Measurements from ENCODE around the gene SPDYC. TPM values are rescaled to one million over a fixed set of nuclear protein-coding genes. Genes with fewer than 3 reads are reported as not detected.

The SPDYC gene
- total RNA-seq, 3 donors from 2014 or later = not detected

- Histone ChIP-seq H3K4me1 (ENCODE audit: low read depth) (peaks cover 13% of the 10 kb centered on the region), H3K36me3 (ENCODE audit: low read depth) (peaks cover 10% of the 10 kb centered on the region), H3K4me3 (no peak overlapping the region), H3K9me3 (no peaks in the 10 kb centered on the region)
- no peak for ATAC-seq
- DNase-seq = no peak
- TF ChIP-seq CTCF (IDR thresholded peaks at IDR 0.05) = no peak
- intact Hi-C loops (cut with DNase I, micrococcal nuclease) = no loop called here
Measured at GRCh38 chr11:65185869-65186341, 15.9 kb downstream of the SPDYC start.

- DNase-seq (no peak), ATAC-seq (no peak)
- no peak overlapping the region for H3K4me3 ChIP-seq
- H3K9me3 ChIP-seq = no peaks in the 10 kb centered on the region
- intact Hi-C loops (cut with DNase I, micrococcal nuclease) = no loop called here
- TF ChIP-seq CTCF (IDR thresholded peaks at IDR 0.05) = no peak
- H3K4me1 ChIP-seq (ENCODE audit: low read depth) = peaks cover 13% of the 10 kb centered on the region
- H3K36me3 ChIP-seq (ENCODE audit: low read depth) = peaks cover 10% of the 10 kb centered on the region
Measured at GRCh38 chr11:65186701-65187100, 16.7 kb downstream of the SPDYC start.

GRCh38 chr11:65187146-65187675 lies 17.2 kb downstream of the SPDYC start:
- ATAC-seq = peak; percentile 34
- H3K36me3 ChIP-seq (ENCODE audit: low read depth) = peaks cover 10% of the 10 kb centered on the region
- H3K4me1 ChIP-seq (ENCODE audit: low read depth) = peaks cover 13% of the 10 kb centered on the region
- no peak overlapping the region for H3K4me3 ChIP-seq
- TF ChIP-seq CTCF (IDR thresholded peaks at IDR 0.05) = no peak
- H3K9me3 ChIP-seq = no peaks in the 10 kb centered on the region
- intact Hi-C loops (cut with DNase I, micrococcal nuclease) = no loop called here
- DNase-seq = no peak

- no peak overlapping the region for H3K4me3 ChIP-seq
- H3K9me3 ChIP-seq = no peaks in the 10 kb centered on the region
- TF ChIP-seq CTCF (IDR thresholded peaks at IDR 0.05) = no peak
- DNase-seq (no peak), ATAC-seq (no peak)
- H3K4me1 ChIP-seq (ENCODE audit: low read depth) = peaks cover 8% of the 10 kb centered on the region
- intact Hi-C loops (cut with DNase I, micrococcal nuclease) = no loop called here
- H3K36me3 ChIP-seq (ENCODE audit: low read depth) = peaks cover 10% of the 10 kb centered on the region
Measured at GRCh38 chr11:65187971-65188461, 18.0 kb downstream of the SPDYC start.

- TF ChIP-seq CTCF (IDR thresholded peaks at IDR 0.05) = no peak
- Histone ChIP-seq H3K4me1 (ENCODE audit: low read depth) (peaks cover 4% of the 10 kb centered on the region), H3K9me3 (no peaks in the 10 kb centered on the region), H3K36me3 (ENCODE audit: low read depth) (peaks cover 10% of the 10 kb centered on the region), H3K4me3 (no peak overlapping the region)
- no peak for ATAC-seq
- intact Hi-C loops (cut with DNase I, micrococcal nuclease) = no loop called here
- DNase-seq = no peak
Measured at GRCh38 chr11:65188486-65188885, 18.5 kb downstream of the SPDYC start.

- ATAC-seq = no peak
- no peak for TF ChIP-seq CTCF (IDR thresholded peaks at IDR 0.05)
- Histone ChIP-seq H3K9me3 (no peaks in the 10 kb centered on the region), H3K4me1 (ENCODE audit: low read depth) (no peaks in the 10 kb centered on the region), H3K4me3 (no peak overlapping the region), H3K36me3 (ENCODE audit: low read depth) (peaks cover 10% of the 10 kb centered on the region)
- DNase-seq = no peak
- intact Hi-C loops (cut with DNase I, micrococcal nuclease) = no loop called here
Measured at GRCh38 chr11:65189191-65189590, 19.2 kb downstream of the SPDYC start.
